K562 (cell line): ENCODE results near the gene GPX1. TPM values are rescaled to one million over a fixed set of nuclear protein-coding genes. Genes with fewer than 3 reads are reported as not detected.

ENCODE experiments used
- ATAC-seq: fragments of 200-7000 bp; cut with Tn5 transposase; 3 replicates; pipeline ENCODE4 v1.9.1; 2020; ENCODE audit warnings: moderate library complexity
- BruUV-seq: library from RNA; stranded (reverse); fragments of 400-500 nt; replicated peaks from 2 replicates; lab custom pipeline; 2021; lab: Mats Ljungman, UMichigan
- CTCF ChIA-PET: fragments of 300-600 bp; formaldehyde crosslinking; extraction: SDS; loops from one replicate; lab custom pipeline; 2021; ENCODE audit warnings: low intra/inter-chr PET ratio; lab: Yijun Ruan, JAX
- POLR2A ChIA-PET: fragments of 300-600, 350-650 bp; sonication (Branson Sonifier 250); formaldehyde crosslinking; extraction: SDS; loops from one replicate; lab custom pipeline; 2021; ENCODE audit warnings: antibody characterized with exemption, inconsistent platforms; lab: Yijun Ruan, JAX
- DNase-seq, 4 experiments: peaks; one replicate each; pipeline versions ENCODE4 v3.0.0 to v3.0.0-alpha.2; 2011 to 2018; ENCODE audit warnings: low spot score in 3 of 4, mixed read lengths in 3 of 4; ENCODE audit errors: extremely low read depth in 1 of 4
- FAIRE-seq: peaks from 2 replicates; lab custom pipeline; 2011; peaks lifted over from hg19 to GRCh38; lab: Jason Lieb, UNC
- H2AFZ ChIP-seq: 2 replicates; pipeline ENCODE4 v1.6.0; 2011; ENCODE audit warnings: low read depth, low read length, control low read depth, inconsistent platforms
- H3K27ac ChIP-seq: fragments of 200-600 bp; 3 replicates; pipeline ENCODE4 v1.8.0; 2011; ENCODE audit warnings: low read depth, mild to moderate bottlenecking, control low read depth, inconsistent platforms, low read length, moderate library complexity, mixed read lengths; ENCODE audit errors: extremely low read depth
- H3K27me3 ChIP-seq, 2 experiments: fragments of 300-600 bp in 1 of 2; 2 replicates in 1 of 2; 3 replicates in 1 of 2; pipeline versions ENCODE4 v1.6.0 to v1.8.0; 2011; ENCODE audit warnings: inconsistent platforms in 2 of 2, low read length in 2 of 2, mild to moderate bottlenecking in 1 of 2, mixed read lengths in 1 of 2, moderate library complexity in 1 of 2; ENCODE audit not compliant: control insufficient read depth in 2 of 2, insufficient read depth in 2 of 2
- H3K36me3 ChIP-seq: fragments of 300-600 bp; 3 replicates; pipeline ENCODE4 v1.8.0; 2011; ENCODE audit warnings: mild to moderate bottlenecking, low read length, inconsistent platforms; ENCODE audit not compliant: control insufficient read depth, insufficient read depth
- H3K4me1 ChIP-seq, 2 experiments: fragments of 200-600 bp in 1 of 2; replicated peaks in 1 of 2; 2 replicates in 1 of 2; 3 replicates in 1 of 2; pipeline versions ENCODE4 v1.5.1 to v1.8.0; 2011; ENCODE audit warnings: inconsistent platforms in 2 of 2, low read length in 2 of 2, mild to moderate bottlenecking in 1 of 2, mixed read lengths in 1 of 2, moderate library complexity in 1 of 2; ENCODE audit not compliant: control insufficient read depth in 2 of 2, insufficient read depth in 2 of 2
- H3K4me2 ChIP-seq: 2 replicates; pipeline ENCODE4 v1.6.1; 2011; ENCODE audit warnings: low read length, control low read depth, inconsistent platforms, mixed read lengths; ENCODE audit not compliant: insufficient read depth
- H3K4me3 ChIP-seq: fragments of 200-600 bp; sonication (generic), shearing (Covaris generic); 2 replicates; pipeline ENCODE4 v1.5.1; 2016; ENCODE audit warnings: control low read depth, inconsistent platforms
- H3K79me2 ChIP-seq: fragments of 200-600 bp; 3 replicates; pipeline ENCODE4 v1.8.0; 2011; ENCODE audit warnings: low read length, inconsistent platforms; ENCODE audit not compliant: control insufficient read depth, insufficient read depth
- H3K9ac ChIP-seq, 2 experiments: 2 replicates each; pipeline versions ENCODE4 v1.6.0 to v1.6.1; 2011; ENCODE audit warnings: low read depth in 2 of 2, low read length in 2 of 2, control low read depth in 1 of 2, inconsistent platforms in 1 of 2, mild to moderate bottlenecking in 1 of 2, mixed read lengths in 1 of 2; ENCODE audit not compliant: insufficient read depth in 1 of 2
- H3K9me1 ChIP-seq: one replicate; pipeline ENCODE4 v1.6.0; 2011; ENCODE audit warnings: inconsistent platforms, mild to moderate bottlenecking, low read length, moderate library complexity; ENCODE audit not compliant: control insufficient read depth, insufficient read depth
- H3K9me3 ChIP-seq: replicated peaks from 2 replicates; pipeline ENCODE4 v1.5.1; 2011; ENCODE audit warnings: low read depth, low read length, inconsistent platforms; ENCODE audit not compliant: control insufficient read depth, insufficient read depth
- H4K20me1 ChIP-seq: replicated peaks from 2 replicates; pipeline ENCODE4 v1.6.1; 2011; ENCODE audit warnings: low read length, inconsistent platforms, mixed read lengths; ENCODE audit not compliant: control insufficient read depth, insufficient read depth
- ARNT ChIP-seq, 2 experiments: fragments of 450-650 bp; IDR thresholded peaks; 2 replicates each; pipeline ENCODE4 v1.6.1; 2016; ENCODE audit warnings: mild to moderate bottlenecking in 1 of 2
- HLTF ChIP-seq: fragments of 450-650 bp; IDR thresholded peaks from 2 replicates; pipeline ENCODE4 v1.6.1; 2016
- HOXB6 ChIP-seq: fragments of 250-450 bp; sonication (Bioruptor Pico); IDR thresholded peaks from 2 replicates; pipeline ENCODE4 v1.5.1; 2022; ENCODE audit warnings: mild to moderate bottlenecking, borderline replicate concordance
- NCOA1 ChIP-seq: fragments of 450-650 bp; IDR thresholded peaks from 2 replicates; pipeline ENCODE4 v1.6.1; 2016; ENCODE audit warnings: low read depth
- NCOR1 ChIP-seq: fragments of 450-650 bp; IDR thresholded peaks from 2 replicates; pipeline ENCODE4 v1.6.1; 2016; ENCODE audit warnings: mild to moderate bottlenecking, moderate library complexity
- PCBP1 ChIP-seq: fragments of 200-400 bp; formaldehyde crosslinking; IDR thresholded peaks from 2 replicates; pipeline ENCODE4 v1.6.1; 2018; ENCODE audit warnings: mild to moderate bottlenecking, low read depth, low read length; ENCODE audit not compliant: poor library complexity, severe bottlenecking
- ZFP30 ChIP-seq: fragments of 250-450 bp; sonication (Bioruptor Pico); IDR thresholded peaks from 2 replicates; pipeline ENCODE4 v1.8.0; 2022; ENCODE audit warnings: moderate library complexity, mild to moderate bottlenecking, inconsistent platforms, borderline replicate concordance
- ZNF134 ChIP-seq: fragments of 250-450 bp; sonication (Bioruptor Pico); conservative IDR thresholded peaks from 2 replicates; pipeline ENCODE4 v1.4.0; 2020
- ZNF436 ChIP-seq: fragments of 250-450, 450-650 bp; sonication (Bioruptor Pico); formaldehyde crosslinking; IDR thresholded peaks from 2 replicates; pipeline ENCODE4 v1.7.0; 2020; ENCODE audit warnings: mild to moderate bottlenecking
- ZNF586 ChIP-seq: fragments of 450-650 bp; formaldehyde crosslinking; conservative IDR thresholded peaks from 2 replicates; pipeline ENCODE4 v1.4.0; 2020; ENCODE audit warnings: mild to moderate bottlenecking, moderate library complexity
- WGBS: fragments of 100-300 bp; shearing (Covaris generic); methylation state at CpG from one replicate; pipeline ENCODE4 v1.1.6; 2016; ENCODE audit warnings: low coverage, mixed read lengths; ENCODE audit not compliant: insufficient coverage; ENCODE audit errors: missing lambda C conversion rate; 5-methylcytosine and 5-hydroxymethylcytosine counted together
- in situ Hi-C: fragments of 300-500 bp; cut with MboI; formaldehyde crosslinking; loops from 4 replicates; pipeline ENCODE4 v1.15.0; 2018; ENCODE audit warnings: inconsistent platforms, mixed read lengths
- intact Hi-C: fragments of 100-400 bp; cut with micrococcal nuclease; formaldehyde crosslinking; loops from 2 replicates; pipeline ENCODE4 v1.14.2; 2022
- polyA plus RNA-seq, 8 experiments: library from polyadenylated mRNA; depleted of rRNA in 4 of 8; stranded (reverse) in 5 of 8; unstranded in 3 of 8; fragments of >200 nt; fragmentation: Nextera tagmentation in 2 of 8; fragmentation: Illumina TruSeq in 1 of 8; extraction: Ambion mirVana in 2 of 8; extraction: Trizol in 1 of 8; gene quantifications; 2 replicates each; pipeline versions ENCODE4 v1.2.1 to v1.2.3, GENCODE V29; 2011 to 2014; ENCODE audit warnings: inconsistent platforms in 1 of 8, missing spikeins in 1 of 8
- total RNA-seq, 7 experiments: library from RNA; depleted of rRNA in 6 of 7; stranded (reverse); fragments of >200 nt in 6 of 7; fragmentation: Illumina TruSeq in 2 of 7; extraction: Trizol in 2 of 7; gene quantifications; 2 replicates each; pipeline versions ENCODE4 v1.2.1 to v1.2.3, GENCODE V29; 2011 to 2021; ENCODE audit warnings: low replicate concordance in 1 of 7
- TF ChIP-seq, protein P1 (sequence below): fragments of 450-650 bp; IDR thresholded peaks from 2 replicates; pipeline ENCODE4 v1.6.1; 2016; ENCODE audit warnings: low read depth

Gene GPX1
- total and polyA plus RNA-seq, 9 of the 15 experiments (the other 6 are each of a cell fraction or from before 2014, with no cell fraction given) = 0.08 to 1.3 (median 0.21) TPM; not detected in 5

DNA sequence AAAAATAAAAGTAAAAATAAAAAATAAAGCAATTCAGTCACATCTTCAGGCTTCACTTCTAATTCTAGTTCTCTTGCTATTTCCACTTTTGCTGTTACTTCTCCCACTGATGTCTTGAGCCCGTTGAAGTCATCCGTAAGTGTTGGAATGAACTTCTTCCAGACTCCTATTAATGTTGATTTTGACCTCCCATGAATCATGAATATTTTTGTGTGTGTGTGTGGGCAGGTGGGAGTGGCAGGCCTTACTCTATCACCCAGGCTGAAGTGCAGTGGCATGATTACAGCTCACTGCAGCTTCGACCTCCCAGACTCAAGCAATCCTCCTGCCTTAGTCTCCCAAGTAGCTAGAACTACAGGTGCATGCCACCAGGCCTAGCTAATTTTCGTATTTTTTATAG is 29.0 kb downstream of the GPX1 start:
- CTCF ChIA-PET = no interaction called here
- Histone ChIP-seq H3K4me1 (no peaks in the 10 kb centered on the region), H3K27ac (no peak overlapping the region), H2AFZ (no peak overlapping the region)
- DNase-seq = no peak
- no peak for TF ChIP-seq ARNT (IDR thresholded peaks at IDR 0.05)
- TF ChIP-seq ZNF586 (CRISPR knock-in tag) = no peak
- TF ChIP-seq HOXB6 (CRISPR knock-in tag) = no peak
- TF ChIP-seq, protein P1, sequence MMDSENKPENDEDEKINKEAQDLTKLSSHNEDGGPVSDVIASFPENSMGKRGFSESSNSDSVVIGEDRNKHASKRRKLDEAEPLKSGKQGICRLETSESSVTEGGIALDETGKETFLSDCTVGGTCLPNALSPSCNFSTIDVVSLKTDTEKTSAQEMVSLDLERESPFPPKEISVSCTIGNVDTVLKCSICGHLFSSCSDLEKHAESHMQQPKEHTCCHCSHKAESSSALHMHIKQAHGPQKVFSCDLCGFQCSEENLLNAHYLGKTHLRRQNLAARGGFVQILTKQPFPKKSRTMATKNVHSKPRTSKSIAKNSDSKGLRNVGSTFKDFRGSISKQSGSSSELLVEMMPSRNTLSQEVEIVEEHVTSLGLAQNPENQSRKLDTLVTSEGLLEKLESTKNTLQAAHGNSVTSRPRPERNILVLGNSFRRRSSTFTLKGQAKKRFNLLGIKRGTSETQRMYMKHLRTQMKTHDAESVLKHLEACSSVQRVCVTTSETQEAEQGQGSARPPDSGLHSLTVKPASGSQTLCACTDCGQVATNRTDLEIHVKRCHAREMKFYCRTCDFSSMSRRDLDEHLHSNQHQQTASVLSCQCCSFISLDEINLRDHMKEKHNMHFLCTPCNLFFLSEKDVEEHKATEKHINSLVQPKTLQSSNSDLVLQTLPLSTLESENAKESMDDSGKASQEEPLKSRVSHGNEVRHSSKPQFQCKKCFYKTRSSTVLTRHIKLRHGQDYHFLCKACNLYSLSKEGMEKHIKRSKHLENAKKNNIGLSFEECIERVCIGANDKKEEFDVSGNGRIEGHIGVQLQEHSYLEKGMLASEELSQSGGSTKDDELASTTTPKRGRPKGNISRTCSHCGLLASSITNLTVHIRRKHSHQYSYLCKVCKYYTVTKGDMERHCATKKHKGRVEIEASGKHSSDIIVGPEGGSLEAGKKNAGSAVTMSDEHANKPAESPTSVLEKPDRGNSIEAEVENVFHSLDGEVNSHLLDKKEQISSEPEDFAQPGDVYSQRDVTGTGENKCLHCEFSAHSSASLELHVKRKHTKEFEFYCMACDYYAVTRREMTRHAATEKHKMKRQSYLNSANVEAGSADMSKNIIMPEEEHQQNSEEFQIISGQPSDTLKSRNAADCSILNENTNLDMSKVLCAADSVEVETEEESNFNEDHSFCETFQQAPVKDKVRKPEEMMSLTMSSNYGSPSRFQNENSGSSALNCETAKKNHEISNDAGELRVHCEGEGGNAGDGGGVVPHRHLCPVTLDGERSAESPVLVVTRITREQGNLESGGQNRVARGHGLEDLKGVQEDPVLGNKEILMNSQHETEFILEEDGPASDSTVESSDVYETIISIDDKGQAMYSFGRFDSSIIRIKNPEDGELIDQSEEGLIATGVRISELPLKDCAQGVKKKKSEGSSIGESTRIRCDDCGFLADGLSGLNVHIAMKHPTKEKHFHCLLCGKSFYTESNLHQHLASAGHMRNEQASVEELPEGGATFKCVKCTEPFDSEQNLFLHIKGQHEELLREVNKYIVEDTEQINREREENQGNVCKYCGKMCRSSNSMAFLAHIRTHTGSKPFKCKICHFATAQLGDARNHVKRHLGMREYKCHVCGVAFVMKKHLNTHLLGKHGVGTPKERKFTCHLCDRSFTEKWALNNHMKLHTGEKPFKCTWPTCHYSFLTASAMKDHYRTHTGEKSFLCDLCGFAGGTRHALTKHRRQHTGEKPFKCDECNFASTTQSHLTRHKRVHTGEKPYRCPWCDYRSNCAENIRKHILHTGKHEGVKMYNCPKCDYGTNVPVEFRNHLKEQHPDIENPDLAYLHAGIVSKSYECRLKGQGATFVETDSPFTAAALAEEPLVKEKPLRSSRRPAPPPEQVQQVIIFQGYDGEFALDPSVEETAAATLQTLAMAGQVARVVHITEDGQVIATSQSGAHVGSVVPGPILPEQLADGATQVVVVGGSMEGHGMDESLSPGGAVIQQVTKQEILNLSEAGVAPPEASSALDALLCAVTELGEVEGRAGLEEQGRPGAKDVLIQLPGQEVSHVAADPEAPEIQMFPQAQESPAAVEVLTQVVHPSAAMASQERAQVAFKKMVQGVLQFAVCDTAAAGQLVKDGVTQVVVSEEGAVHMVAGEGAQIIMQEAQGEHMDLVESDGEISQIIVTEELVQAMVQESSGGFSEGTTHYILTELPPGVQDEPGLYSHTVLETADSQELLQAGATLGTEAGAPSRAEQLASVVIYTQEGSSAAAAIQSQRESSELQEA = no peak
- no peak for TF ChIP-seq PCBP1
- TF ChIP-seq NCOR1 = no peak
- no peak for TF ChIP-seq ZNF436 (CRISPR knock-in tag)
- TF ChIP-seq HLTF = no peak
- no peak for TF ChIP-seq ZFP30 (CRISPR knock-in tag)
- TF ChIP-seq ZNF134 (CRISPR knock-in tag) = no peak
- no peak for TF ChIP-seq NCOA1
- TF ChIP-seq, all 486 proteins: peak for 0
- FAIRE-seq = no peak
- Histone ChIP-seq H4K20me1 (no peaks in the 10 kb centered on the region), H3K9ac (no peak overlapping the region), H3K36me3 (peaks cover 70% of the 10 kb centered on the region), H3K4me3 (no peak overlapping the region), H3K79me2 (no peaks in the 10 kb centered on the region), H3K4me2 (no peak overlapping the region), H3K9me1 (no peaks in the 10 kb centered on the region), H3K9me3 (no peaks in the 10 kb centered on the region), H3K27me3 (no peaks in the 10 kb centered on the region)
- intact Hi-C loops = no loop called here
- 91% methylated on average over 4 of the region's 4 CpGs for WGBS
- POLR2A ChIA-PET = no interaction called here
- no peak for ATAC-seq
- in situ Hi-C loops = no loop called here
- no TSS peak for BruUV-seq
